ENCODE data around the gene DDAH1.

DNA sequence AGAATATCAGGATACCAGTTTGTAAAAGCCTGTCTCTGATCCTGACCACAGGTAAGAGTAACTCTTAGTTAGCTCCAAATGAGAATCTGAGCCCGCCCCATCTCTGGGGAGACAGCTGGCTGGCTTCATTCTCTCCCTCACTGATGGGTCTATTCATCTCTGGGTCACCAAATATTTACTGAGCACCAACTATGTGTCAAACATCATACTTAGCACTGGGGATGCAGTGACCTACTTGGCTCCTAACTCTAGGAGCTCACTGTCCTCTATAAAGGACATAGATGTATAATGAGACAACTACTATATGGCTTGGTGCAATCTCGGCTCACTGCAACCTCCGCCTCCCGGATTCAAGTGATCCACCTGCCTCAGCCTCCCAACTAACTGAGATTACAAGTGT, 158.7 kb downstream of the DDAH1 start:
- TF ChIP-seq POLR2A (IDR thresholded peaks at IDR 0.05) = no peak
- TF ChIP-seq, protein P1, sequence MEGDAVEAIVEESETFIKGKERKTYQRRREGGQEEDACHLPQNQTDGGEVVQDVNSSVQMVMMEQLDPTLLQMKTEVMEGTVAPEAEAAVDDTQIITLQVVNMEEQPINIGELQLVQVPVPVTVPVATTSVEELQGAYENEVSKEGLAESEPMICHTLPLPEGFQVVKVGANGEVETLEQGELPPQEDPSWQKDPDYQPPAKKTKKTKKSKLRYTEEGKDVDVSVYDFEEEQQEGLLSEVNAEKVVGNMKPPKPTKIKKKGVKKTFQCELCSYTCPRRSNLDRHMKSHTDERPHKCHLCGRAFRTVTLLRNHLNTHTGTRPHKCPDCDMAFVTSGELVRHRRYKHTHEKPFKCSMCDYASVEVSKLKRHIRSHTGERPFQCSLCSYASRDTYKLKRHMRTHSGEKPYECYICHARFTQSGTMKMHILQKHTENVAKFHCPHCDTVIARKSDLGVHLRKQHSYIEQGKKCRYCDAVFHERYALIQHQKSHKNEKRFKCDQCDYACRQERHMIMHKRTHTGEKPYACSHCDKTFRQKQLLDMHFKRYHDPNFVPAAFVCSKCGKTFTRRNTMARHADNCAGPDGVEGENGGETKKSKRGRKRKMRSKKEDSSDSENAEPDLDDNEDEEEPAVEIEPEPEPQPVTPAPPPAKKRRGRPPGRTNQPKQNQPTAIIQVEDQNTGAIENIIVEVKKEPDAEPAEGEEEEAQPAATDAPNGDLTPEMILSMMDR (IDR thresholded peaks at IDR 0.05) = no peak
